GM18861 (cell line): ENCODE data around the gene PCA3.

Experiments used
- ATAC-seq: cut with Tn5 transposase; IDR thresholded peaks from one replicate; pipeline ENCODE4 v1.9.1; 2021; ENCODE audit not compliant: unreplicated experiment

PCA3 gene

DNA sequence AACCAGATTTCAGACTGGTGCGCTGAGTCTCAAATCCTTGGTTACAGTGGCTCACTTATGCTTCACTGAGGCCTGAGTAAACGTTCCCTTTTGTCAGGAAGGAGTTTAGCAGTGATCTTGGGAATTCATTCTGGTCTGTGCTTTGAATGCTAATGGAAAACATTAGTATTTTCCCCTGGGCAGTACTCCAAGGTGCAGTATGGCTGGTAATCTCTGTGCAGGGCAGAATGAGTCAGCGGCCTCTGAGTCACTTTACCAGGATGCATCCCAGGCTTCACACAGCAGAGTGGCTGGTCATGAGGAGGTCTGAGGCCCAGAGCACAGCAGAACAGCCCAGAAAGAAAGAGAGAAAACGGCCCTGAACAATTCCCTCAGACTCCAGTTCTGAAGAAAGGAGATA lies 54.0 kb downstream of the PCA3 start:
- no peak for ATAC-seq

DNA sequence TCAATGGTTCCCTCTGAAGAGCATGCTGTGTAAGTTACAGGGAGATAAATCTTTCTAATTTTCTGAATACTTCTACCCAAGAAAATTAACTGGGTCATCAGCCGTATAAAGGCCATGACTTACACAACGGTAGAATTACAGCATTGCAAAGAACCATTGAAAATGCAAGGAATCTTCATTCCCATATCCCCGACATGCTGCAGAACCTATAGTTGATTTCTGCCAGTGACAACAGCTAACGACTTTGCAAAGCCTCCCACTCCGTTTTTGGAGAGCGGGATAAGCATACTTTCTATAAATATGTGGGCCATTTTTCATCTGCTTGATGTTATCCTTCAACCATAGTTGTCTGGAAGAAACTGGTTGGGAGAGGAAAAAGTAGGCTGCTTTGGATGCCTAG lies 56.2 kb downstream of the PCA3 start:
- no peak for ATAC-seq

DNA sequence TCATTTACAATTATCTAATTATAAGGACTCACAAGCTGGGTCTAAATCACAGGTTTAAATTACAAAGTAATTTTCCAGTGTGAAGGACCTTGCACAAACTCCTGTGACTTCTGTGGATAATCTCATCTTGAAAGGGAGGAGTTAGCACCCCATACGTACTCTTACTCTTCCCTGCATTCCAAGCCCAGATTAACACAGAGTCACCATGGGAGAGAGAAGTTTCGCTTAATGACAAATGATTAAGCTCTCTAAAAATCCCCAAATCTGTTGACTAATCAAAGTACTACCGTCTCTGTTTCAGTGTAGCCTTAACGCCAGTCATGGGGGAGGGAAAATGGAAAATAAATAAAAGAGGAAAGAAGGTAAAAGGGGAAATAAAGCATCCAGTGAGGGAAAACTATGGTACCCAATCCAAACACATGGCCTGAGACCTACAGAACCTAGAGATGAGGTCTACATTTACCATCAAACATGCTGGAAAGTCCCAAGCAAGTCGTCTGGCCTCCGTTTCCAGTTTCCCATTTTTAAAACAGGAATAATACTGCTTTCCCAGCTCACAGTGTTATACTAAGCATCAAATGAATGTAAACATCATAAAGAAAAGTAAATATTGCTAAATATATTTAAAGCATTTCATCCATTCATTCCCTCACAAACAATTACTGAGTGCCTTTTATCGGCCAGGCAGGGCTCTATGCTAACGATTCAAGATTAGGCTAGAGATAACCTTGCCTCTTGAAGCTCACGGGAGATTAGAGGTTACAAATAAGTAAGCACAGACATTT lies 63.2 kb downstream of the PCA3 start:
- no peak for ATAC-seq

DNA sequence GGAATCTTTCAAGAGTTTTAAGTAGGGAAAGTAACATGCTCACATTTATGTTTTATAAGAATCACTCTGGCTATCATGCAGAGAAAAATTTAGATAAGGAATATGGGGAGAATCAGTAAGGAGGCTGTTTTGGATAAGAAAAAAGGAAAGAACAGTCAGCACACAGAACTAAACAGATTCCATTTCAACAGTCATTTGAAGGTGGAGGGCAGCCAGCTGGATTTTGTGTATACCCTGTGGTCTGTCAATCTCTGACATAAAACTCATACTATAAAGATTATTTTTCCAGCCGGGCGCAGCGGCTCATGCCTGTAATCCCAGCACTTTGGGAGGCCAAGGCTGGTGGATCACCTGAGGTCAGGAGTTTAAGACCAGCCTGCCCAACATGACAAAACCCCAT lies 64.2 kb downstream of the PCA3 start:
- no peak for ATAC-seq

DNA sequence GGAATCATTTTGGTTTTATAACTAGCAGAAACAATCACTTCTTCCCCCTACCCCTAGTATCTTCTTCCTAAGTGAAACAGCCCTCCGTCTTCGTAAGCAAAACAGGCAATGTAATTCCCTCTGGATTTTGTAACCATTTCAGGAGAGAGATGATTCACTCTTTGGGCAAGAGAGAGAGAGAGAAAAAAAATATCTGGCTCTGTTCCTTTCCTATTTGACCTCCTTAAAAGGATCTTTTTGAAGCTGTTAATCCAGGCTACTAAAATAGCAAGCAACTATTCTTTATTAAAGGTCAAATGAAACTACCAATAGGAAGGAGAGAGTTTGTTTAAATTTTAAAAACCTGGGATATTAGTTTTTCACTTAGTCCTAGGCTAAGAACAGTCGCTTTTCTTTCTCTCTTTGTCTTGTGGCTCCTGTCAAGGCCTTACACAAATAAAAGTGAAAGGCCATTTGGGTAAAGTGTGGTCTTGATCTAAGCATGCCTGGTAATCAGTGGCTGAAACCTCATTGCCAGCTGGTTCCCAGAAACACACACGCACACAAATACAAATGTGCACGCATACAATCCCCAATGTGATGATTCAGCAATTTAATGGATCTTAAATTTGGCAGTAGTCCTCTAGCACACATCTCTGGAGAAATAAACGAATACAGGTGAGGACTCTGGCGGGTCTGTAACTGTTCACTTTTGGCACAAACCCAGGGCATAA lies 71.5 kb downstream of the PCA3 start:
- ATAC-seq = no peak
